Mesendoderm (in vitro differentiated cells): ENCODE data around the gene NPIPA2.
"Not testable (repeated sequence)": the region's sequence is repeated elsewhere in the genome, so short reads cannot be mapped to it uniquely, and the experiment has no call there.

ENCODE experiments used
- DNase-seq: peaks from one replicate; pipeline ENCODE4 v3.0.0; 2013
- H2AK5ac ChIP-seq: 2 replicates; pipeline ENCODE4 v1.6.1; 2013; ENCODE audit warnings: low read length, inconsistent platforms
- H2BK120ac ChIP-seq: 2 replicates; pipeline ENCODE4 v1.6.1; 2013; ENCODE audit warnings: low read depth, mild to moderate bottlenecking, low read length, moderate library complexity, mixed read lengths
- H2BK15ac ChIP-seq: replicated peaks from 2 replicates; pipeline ENCODE4 v1.6.1; 2013; ENCODE audit warnings: low read depth, mild to moderate bottlenecking, moderate library complexity
- H2BK5ac ChIP-seq: 2 replicates; pipeline ENCODE4 v1.6.1; 2013; ENCODE audit warnings: low read length, inconsistent platforms
- H3K18ac ChIP-seq: 2 replicates; pipeline ENCODE4 v1.6.1; 2013; ENCODE audit warnings: mild to moderate bottlenecking, low read length, mixed read lengths
- H3K23ac ChIP-seq: one replicate; pipeline ENCODE4 v1.6.1; 2013; ENCODE audit warnings: low read length
- H3K27ac ChIP-seq: 2 replicates; pipeline ENCODE4 v1.5.1; 2013; ENCODE audit warnings: low read depth, mild to moderate bottlenecking, inconsistent platforms, low read length, moderate library complexity
- H3K27me3 ChIP-seq: 2 replicates; pipeline ENCODE4 v1.6.1; 2013; ENCODE audit warnings: low read length, control low read depth, mild to moderate bottlenecking, inconsistent platforms; ENCODE audit not compliant: insufficient read depth, poor library complexity
- H3K36me3 ChIP-seq: 2 replicates; pipeline ENCODE4 v1.6.1; 2013; ENCODE audit warnings: low read length, inconsistent platforms; ENCODE audit not compliant: control insufficient read depth, insufficient read depth
- H3K4ac ChIP-seq: one replicate; pipeline ENCODE4 v1.6.1; 2013; ENCODE audit warnings: low read depth, mild to moderate bottlenecking, low read length, moderate library complexity
- H3K4me1 ChIP-seq: 2 replicates; pipeline ENCODE4 v1.6.1; 2013; ENCODE audit warnings: low read depth, low read length, inconsistent platforms; ENCODE audit not compliant: control insufficient read depth
- H3K4me2 ChIP-seq: 2 replicates; pipeline ENCODE4 v1.6.1; 2013; ENCODE audit warnings: low read length
- H3K4me3 ChIP-seq: 2 replicates; pipeline ENCODE4 v1.5.1; 2013; ENCODE audit warnings: mild to moderate bottlenecking, low read length
- H3K56ac ChIP-seq: one replicate; pipeline ENCODE4 v1.6.1; 2013; ENCODE audit warnings: low read length
- H3K79me1 ChIP-seq: 2 replicates; pipeline ENCODE4 v1.6.1; 2013; ENCODE audit warnings: low read length, inconsistent platforms
- H3K79me2 ChIP-seq: 2 replicates; pipeline ENCODE4 v1.6.1; 2013; ENCODE audit warnings: mild to moderate bottlenecking, low read length; ENCODE audit not compliant: control insufficient read depth, insufficient read depth
- H3K9ac ChIP-seq: 2 replicates; pipeline ENCODE4 v1.6.1; 2013; ENCODE audit warnings: low read length, inconsistent platforms
- H4K5ac ChIP-seq: one replicate; pipeline ENCODE4 v1.6.1; 2013; ENCODE audit warnings: low read length
- H4K8ac ChIP-seq: one replicate; pipeline ENCODE4 v1.6.1; 2013; ENCODE audit warnings: low read depth, mild to moderate bottlenecking, control low read depth, low read length, moderate library complexity
- WGBS: extraction: QIAGEN DNeasy Blood & Tissue Kit; methylation state at CpG from one replicate; pipeline ENCODE4 v1.1.7; 2013; ENCODE audit warnings: low lambda C conversion rate, missing lambda C conversion rate; ENCODE audit not compliant: insufficient coverage; ENCODE audit errors: extremely low coverage; 5-methylcytosine and 5-hydroxymethylcytosine counted together

NPIPA2 gene

DNA sequence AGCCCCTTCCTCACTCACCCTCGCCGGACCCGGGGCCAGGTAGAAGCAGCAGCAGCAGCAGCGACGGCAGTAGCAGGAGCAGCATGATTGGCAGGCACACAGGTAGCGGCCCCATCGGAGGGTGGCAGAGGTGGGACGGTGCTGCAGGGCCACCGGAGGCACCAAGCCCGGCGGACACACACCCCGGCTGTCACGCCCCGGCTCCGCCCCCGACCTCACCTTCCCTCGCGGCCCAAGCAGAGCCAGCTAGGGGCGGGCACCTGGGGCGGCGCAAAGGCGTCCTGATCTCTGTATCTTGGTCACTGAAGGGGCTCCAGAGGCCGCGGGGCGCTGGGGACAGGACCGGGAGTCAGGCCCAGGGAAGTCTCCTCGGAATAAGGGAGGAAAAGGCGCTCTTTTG, 9.1 kb upstream of the NPIPA2 start:
- not testable (repeated sequence) for H3K27me3 ChIP-seq, H4K8ac ChIP-seq, DNase-seq, H2BK15ac ChIP-seq, H3K36me3 ChIP-seq, H3K79me2 ChIP-seq, H3K4ac ChIP-seq, H2AK5ac ChIP-seq, H3K23ac ChIP-seq, H2BK5ac ChIP-seq, H3K79me1 ChIP-seq, H3K4me2 ChIP-seq, H4K5ac ChIP-seq, H3K4me3 ChIP-seq, H3K9ac ChIP-seq, H3K18ac ChIP-seq, H3K4me1 ChIP-seq, H2BK120ac ChIP-seq, H3K56ac ChIP-seq, H3K27ac ChIP-seq
- WGBS, result no CpG with 5 or more reads among the region's 28 CpGs

GRCh38 chr16:14740832-14741385, 1.4 kb upstream of the NPIPA2 start:
- not testable (repeated sequence) for H4K5ac ChIP-seq, H3K23ac ChIP-seq, H3K27me3 ChIP-seq, H3K36me3 ChIP-seq, H2BK5ac ChIP-seq, H3K4me1 ChIP-seq, H3K79me1 ChIP-seq, H3K56ac ChIP-seq, H3K18ac ChIP-seq, H2AK5ac ChIP-seq, H3K4me3 ChIP-seq, H3K79me2 ChIP-seq, H3K4me2 ChIP-seq, DNase-seq, H3K27ac ChIP-seq, H3K9ac ChIP-seq, H2BK120ac ChIP-seq, H2BK15ac ChIP-seq, H3K4ac ChIP-seq, H4K8ac ChIP-seq
- no CpG with 5 or more reads among the region's 10 CpGs for WGBS

- not testable (repeated sequence) for H2BK120ac ChIP-seq, H3K79me1 ChIP-seq, H3K79me2 ChIP-seq, H3K4ac ChIP-seq, H3K56ac ChIP-seq, H3K4me2 ChIP-seq, H3K4me3 ChIP-seq, H3K27ac ChIP-seq, H2AK5ac ChIP-seq, H3K4me1 ChIP-seq, H4K8ac ChIP-seq, H3K36me3 ChIP-seq, H3K23ac ChIP-seq, DNase-seq, H2BK5ac ChIP-seq, H3K9ac ChIP-seq, H4K5ac ChIP-seq, H3K27me3 ChIP-seq, H3K18ac ChIP-seq, H2BK15ac ChIP-seq
- WGBS, result no CpG with 5 or more reads among the region's 11 CpGs
Measured at GRCh38 chr16:14741794-14742193, 539 bp upstream of the NPIPA2 start.

- not testable (repeated sequence) for H3K27ac ChIP-seq, H3K23ac ChIP-seq, H3K27me3 ChIP-seq
Measured at GRCh38 chr16:14773654-14774053, 31.3 kb downstream of the NPIPA2 start.

DNA sequence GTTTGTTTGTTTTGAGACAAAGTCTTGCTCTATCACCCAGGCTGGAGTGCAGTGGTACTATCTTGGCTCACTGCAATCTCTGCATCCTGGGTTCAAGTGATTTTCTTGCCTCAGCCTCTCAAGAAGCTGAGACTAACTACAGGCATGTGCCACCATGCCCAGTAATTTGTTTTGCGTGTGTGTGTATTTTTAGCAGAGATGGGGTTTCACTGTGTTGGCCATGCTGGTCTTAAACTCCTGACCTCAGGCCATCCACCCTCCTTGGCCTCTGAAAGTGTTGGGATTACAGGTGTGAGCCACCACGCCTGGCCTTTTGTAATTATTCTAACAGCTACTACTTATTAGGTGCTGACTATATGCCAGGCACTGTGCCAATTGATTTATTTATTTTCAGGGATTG, 33.3 kb downstream of the NPIPA2 start:
- H3K9ac ChIP-seq, H3K27me3 ChIP-seq, H3K36me3 ChIP-seq, H2AK5ac ChIP-seq, H3K4me2 ChIP-seq, H3K4ac ChIP-seq, H3K4me3 ChIP-seq, H2BK120ac ChIP-seq, H2BK15ac ChIP-seq, H3K18ac ChIP-seq, H4K8ac ChIP-seq, H3K79me1 ChIP-seq, H4K5ac ChIP-seq, H3K27ac ChIP-seq, H2BK5ac ChIP-seq, H3K23ac ChIP-seq, H3K4me1 ChIP-seq, DNase-seq, H3K56ac ChIP-seq, H3K79me2 ChIP-seq: not testable (repeated sequence)
- no CpG with 5 or more reads among the region's 2 CpGs for WGBS

More at GRCh38 chr16:14773654-14774053, 31.3 kb downstream of the NPIPA2 start:
- H2BK120ac ChIP-seq, H3K36me3 ChIP-seq, H3K79me2 ChIP-seq, H3K4me2 ChIP-seq, H2BK15ac ChIP-seq, H3K18ac ChIP-seq, H3K56ac ChIP-seq, H3K79me1 ChIP-seq, H3K9ac ChIP-seq, H4K8ac ChIP-seq, H2BK5ac ChIP-seq, H3K4ac ChIP-seq, H4K5ac ChIP-seq, DNase-seq, H2AK5ac ChIP-seq, H3K4me3 ChIP-seq, H3K4me1 ChIP-seq: not testable (repeated sequence)
- WGBS, result no CpG with 5 or more reads among the region's 2 CpGs

- no CpG with 5 or more reads among the region's 6 CpGs for WGBS
- not testable (repeated sequence) for H3K27ac ChIP-seq, H3K4me2 ChIP-seq
Measured at GRCh38 chr16:14776763-14777162, 34.4 kb downstream of the NPIPA2 start.

More at GRCh38 chr16:14776763-14777162, 34.4 kb downstream of the NPIPA2 start:
- H2BK15ac ChIP-seq, H3K4me3 ChIP-seq, H3K9ac ChIP-seq, H3K79me1 ChIP-seq, H3K79me2 ChIP-seq, DNase-seq, H3K4ac ChIP-seq, H3K56ac ChIP-seq, H2BK5ac ChIP-seq, H3K36me3 ChIP-seq, H3K27me3 ChIP-seq, H3K18ac ChIP-seq, H2AK5ac ChIP-seq, H3K4me1 ChIP-seq, H4K5ac ChIP-seq, H4K8ac ChIP-seq, H2BK120ac ChIP-seq, H3K23ac ChIP-seq: not testable (repeated sequence)
